ENCODE results near the gene KIAA0825. TPM values are rescaled to one million over a fixed set of nuclear protein-coding genes. Genes with fewer than 3 reads are reported as not detected.

KIAA0825 gene
- total and polyA plus RNA-seq, 2 of the 8 experiments (the other 6 are each of a cell fraction or from before 2014, with no cell fraction given), result 0.60 to 1.0 TPM

GRCh38 chr5:94407023-94407422 is 211.4 kb downstream of the KIAA0825 start (continued):
- no peak for TF ChIP-seq CHD7 (IDR thresholded peaks at IDR 0.05; ENCODE audit: insufficient replicate concordance, low read length)
